NCI-H1417 treated with DMSO at 0.1 percent for 48 hours (cell line): Measurements from ENCODE around the gene TPI1.
"Not testable (repeated sequence)": the region's sequence is repeated elsewhere in the genome, so short reads cannot be mapped to it uniquely, and the experiment has no call there.

Experiments used
- DNase-seq: peaks from one replicate; lab custom pipeline; 2025; lab: John Stamatoyannopoulos, UW

The TPI1 gene

GRCh38 chr12:6894321-6894720 is 27.0 kb downstream of the TPI1 start:
- DNase-seq: no peak

GRCh38 chr12:6896846-6897435 is 29.6 kb downstream of the TPI1 start:
- no peak for DNase-seq

- no peak for DNase-seq
Measured at GRCh38 chr12:6899427-6899826, 32.1 kb downstream of the TPI1 start.

- DNase-seq: no peak
Measured at GRCh38 chr12:6899837-6900519, 32.6 kb downstream of the TPI1 start.

GRCh38 chr12:6902448-6902847 is 35.1 kb downstream of the TPI1 start:
- no peak for DNase-seq

GRCh38 chr12:6903722-6904121 is 36.4 kb downstream of the TPI1 start:
- DNase-seq: no peak

- peak; percentile 98 for DNase-seq
Measured at GRCh38 chr12:6904280-6905276, 37.2 kb downstream of the TPI1 start, which contains the start of gene LRRC23. Gene LRRC23, plus strand, starts transcription at chr12:6904822. Its CDS starts 812 bp downstream, at chr12:6905634.

- no peak for DNase-seq
Measured at GRCh38 chr12:6905414-6906040, 38.2 kb downstream of the TPI1 start.

- not testable (repeated sequence) for DNase-seq
Measured at GRCh38 chr12:6908141-6908540, 40.8 kb downstream of the TPI1 start.

GRCh38 chr12:6909421-6910145 is 42.3 kb downstream of the TPI1 start:
- DNase-seq: no peak

GRCh38 chr12:6912164-6912935 is 45.0 kb downstream of the TPI1 start:
- no peak for DNase-seq

GRCh38 chr12:6914246-6914946 is 47.1 kb downstream of the TPI1 start, which contains the start of gene ENO2:
Gene ENO2, plus strand, starts transcription at chr12:6914580. Its CDS starts 1,253 bp downstream, at chr12:6915833.
- DNase-seq: no peak

- DNase-seq: no peak
Measured at GRCh38 chr12:6914947-6915788, 47.8 kb downstream of the TPI1 start.

- no peak for DNase-seq
Measured at GRCh38 chr12:6915789-6916285, 48.5 kb downstream of the TPI1 start.

- no peak for DNase-seq
Measured at GRCh38 chr12:6916426-6917200, 49.3 kb downstream of the TPI1 start.

GRCh38 chr12:6917491-6918231 is 50.3 kb downstream of the TPI1 start:
- DNase-seq: no peak

GRCh38 chr12:6919588-6919987 is 52.3 kb downstream of the TPI1 start:
- no peak for DNase-seq
